CD14-positive monocyte (primary cell): ENCODE data around the gene RGMA. TPM values are rescaled to one million over a fixed set of nuclear protein-coding genes. Genes with fewer than 3 reads are reported as not detected.

Experiments used
- DNase-seq, 3 donors: peaks; one replicate each; pipeline ENCODE4 v3.0.0-alpha.2; 2011 to 2022
- H2AFZ ChIP-seq: 2 replicates; pipeline ENCODE4 v1.6.0; 2012; ENCODE audit warnings: mild to moderate bottlenecking, low read depth, low read length, inconsistent platforms; ENCODE audit not compliant: insufficient read depth, poor library complexity, severe bottlenecking
- H3K27ac ChIP-seq, 2 donors: 1 replicate in 1 of 2; 2 replicates in 1 of 2; pipeline ENCODE4 v1.5.1; 2012 to 2013; ENCODE audit warnings: low read length in 2 of 2, control low read depth in 1 of 2, inconsistent platforms in 1 of 2, low read depth in 1 of 2, mild to moderate bottlenecking in 1 of 2
- H3K27me3 ChIP-seq, 2 donors: one replicate each; pipeline versions ENCODE4 v1.6.0 to v1.6.1; 2011 to 2013; ENCODE audit warnings: low read length in 2 of 2; ENCODE audit not compliant: control insufficient read depth in 2 of 2, insufficient read depth in 2 of 2
- H3K36me3 ChIP-seq, 2 donors: replicated peaks in 1 of 2; 1 replicate in 1 of 2; 2 replicates in 1 of 2; pipeline versions ENCODE4 v1.5.1 to v1.6.1; 2012 to 2013; ENCODE audit warnings: low read length in 2 of 2, control low read depth in 1 of 2, inconsistent platforms in 1 of 2, mild to moderate bottlenecking in 1 of 2; ENCODE audit not compliant: insufficient read depth in 2 of 2, control insufficient read depth in 1 of 2
- H3K4me1 ChIP-seq, 2 donors: 1 replicate in 1 of 2; 2 replicates in 1 of 2; pipeline versions ENCODE4 v1.5.1 to v1.6.1; 2012 to 2013; ENCODE audit warnings: low read length in 2 of 2, control low read depth in 1 of 2, inconsistent platforms in 1 of 2, mild to moderate bottlenecking in 1 of 2, moderate library complexity in 1 of 2; ENCODE audit not compliant: insufficient read depth in 2 of 2, control insufficient read depth in 1 of 2
- H3K4me2 ChIP-seq: replicated peaks from 2 replicates; pipeline ENCODE3; 2012; ENCODE audit warnings: low read length, moderate library complexity, mild to moderate bottlenecking; ENCODE audit not compliant: poor library complexity, severe bottlenecking; ENCODE audit errors: extremely low read depth
- H3K4me3 ChIP-seq, 3 experiments: fragments of 200-600 bp in 1 of 3; sonication (generic) in 1 of 3; replicated peaks in 1 of 3; 1 replicate in 2 of 3; 2 replicates in 1 of 3; pipeline ENCODE4 v1.5.1; 2011 to 2013; ENCODE audit warnings: low read length in 3 of 3, mild to moderate bottlenecking in 3 of 3, control low read depth in 2 of 3, low read depth in 2 of 3, inconsistent platforms in 1 of 3, moderate library complexity in 1 of 3
- H3K79me2 ChIP-seq: 2 replicates; pipeline ENCODE4 v1.6.0; 2012; ENCODE audit warnings: mild to moderate bottlenecking, control low read depth, inconsistent platforms, low read length, moderate library complexity; ENCODE audit not compliant: insufficient read depth
- H3K9ac ChIP-seq: 2 replicates; pipeline ENCODE4 v1.6.0; 2017; ENCODE audit warnings: low read length, mild to moderate bottlenecking; ENCODE audit not compliant: insufficient read depth, poor library complexity, severe bottlenecking
- H3K9me3 ChIP-seq, 2 donors: replicated peaks in 1 of 2; 1 replicate in 1 of 2; 2 replicates in 1 of 2; pipeline versions ENCODE4 v1.5.1 to v1.6.1; 2012 to 2013; ENCODE audit warnings: low read length in 2 of 2, control low read depth in 1 of 2; ENCODE audit not compliant: control insufficient read depth in 1 of 2, insufficient read depth in 1 of 2
- H4K20me1 ChIP-seq: 2 replicates; pipeline ENCODE4 v1.6.0; 2012; ENCODE audit warnings: mild to moderate bottlenecking, low read length, control low read depth, moderate library complexity; ENCODE audit not compliant: insufficient read depth
- H3K27ac Mint-ChIP-seq, 7 donors: one replicate each; pipeline ENCODE4 v1.8.0; 2020; ENCODE audit warnings: mild to moderate bottlenecking in 7 of 7, mixed read lengths in 7 of 7, moderate library complexity in 6 of 7, inconsistent platforms in 2 of 7
- H3K27me3 Mint-ChIP-seq, 3 donors: one replicate each; pipeline ENCODE4 v1.8.0; 2021 to 2022; ENCODE audit warnings: low read depth in 3 of 3, mild to moderate bottlenecking in 3 of 3, mixed read lengths in 3 of 3, moderate library complexity in 3 of 3, inconsistent platforms in 1 of 3
- H3K36me3 Mint-ChIP-seq, 2 donors: one replicate each; pipeline ENCODE4 v1.8.0; 2020; ENCODE audit warnings: mixed read lengths in 2 of 2, inconsistent platforms in 1 of 2, mild to moderate bottlenecking in 1 of 2
- H3K4me1 Mint-ChIP-seq: one replicate; pipeline ENCODE4 v1.8.0; 2020; ENCODE audit warnings: mild to moderate bottlenecking, mixed read lengths
- H3K4me3 Mint-ChIP-seq, 2 donors: one replicate each; pipeline ENCODE4 v1.8.0; 2020; ENCODE audit warnings: mild to moderate bottlenecking in 2 of 2, mixed read lengths in 2 of 2, moderate library complexity in 1 of 2
- H3K9me3 Mint-ChIP-seq, 7 donors: one replicate each; pipeline ENCODE4 v1.8.0; 2020 to 2022; ENCODE audit warnings: mixed read lengths in 7 of 7, mild to moderate bottlenecking in 6 of 7, moderate library complexity in 6 of 7, inconsistent platforms in 2 of 7
- CTCF ChIP-seq: fragments of 200-600 bp; IDR thresholded peaks from one replicate; pipeline ENCODE4 v1.8.0; 2022; ENCODE audit warnings: antibody characterized with exemption, mild to moderate bottlenecking
- WGBS: methylation state at CpG from one replicate; pipeline ENCODE4 v1.1.5; 2013; ENCODE audit warnings: missing lambda C conversion rate; ENCODE audit not compliant: insufficient coverage; 5-methylcytosine and 5-hydroxymethylcytosine counted together
- intact Hi-C, 2 donors: fragments of 100-400 bp; cut with micrococcal nuclease; formaldehyde crosslinking; loops; one replicate each; pipeline versions ENCODE4 v1.15.0 to v1.15.1; 2023
- polyA plus RNA-seq, 3 donors: library from polyadenylated mRNA; depleted of rRNA in 1 of 3; unstranded in 2 of 3; stranded (reverse) in 1 of 3; fragments of 300-500 nt in 2 of 3; fragments of >200 nt in 1 of 3; fragmentation: Illumina TruSeq in 2 of 3; gene quantifications; 1 replicate in 2 of 3; 2 replicates in 1 of 3; pipeline ENCODE4 v1.2.3, GENCODE V29; 2012 to 2021

The RGMA gene
- polyA plus RNA-seq, 3 donors, result 0.07 to 0.35 (median 0.08) TPM

- H2AFZ ChIP-seq, result no peak overlapping the region
- intact Hi-C loops, result no loop called here
- Mint-ChIP-seq H3K27ac (peak overlapping the region in 5 of 7 donors; percentile 27 to 81 (median 66)), H3K4me1 (peaks cover 17% of the 10 kb centered on the region), H3K9me3 (no peaks in the 10 kb centered on the region), H3K4me3 (no peak overlapping the region), H3K36me3 (peaks cover 90 to 98% of the 10 kb centered on the region in 2 donors), H3K27me3 (peaks cover 0 to 4% (median 0%) of the 10 kb centered on the region in 3 donors)
- H3K9me3 ChIP-seq, result no peaks in the 10 kb centered on the region
- no peaks in the 10 kb centered on the region for H3K27me3 ChIP-seq
- 83% methylated on average over 1 of the region's 6 CpGs for WGBS
- no peak for DNase-seq
- peaks cover 20% of the 10 kb centered on the region for H4K20me1 ChIP-seq
- peaks cover 13% of the 10 kb centered on the region for H3K79me2 ChIP-seq
- H3K4me2 ChIP-seq, result no peak overlapping the region
- no peak overlapping the region for H3K4me3 ChIP-seq
- H3K36me3 ChIP-seq, result peaks cover 90 to 100% of the 10 kb centered on the region in 2 donors
- peaks cover 0 to 3% of the 10 kb centered on the region in 2 donors for H3K4me1 ChIP-seq
- peak overlapping the region in 1 of 2 donors; percentile 21 for H3K27ac ChIP-seq
- TF ChIP-seq CTCF, result no peak
- H3K9ac ChIP-seq, result no peak overlapping the region
These were observed 71.5 kb downstream of the RGMA start for GRCh38 chr15:93017526-93017925.

- Mint-ChIP-seq H3K4me1 (peaks cover 6% of the 10 kb centered on the region), H3K9me3 (no peaks in the 10 kb centered on the region), H3K27ac (no peak overlapping the region), H3K4me3 (no peak overlapping the region), H3K36me3 (peaks cover 88 to 97% of the 10 kb centered on the region in 2 donors), H3K27me3 (no peaks in the 10 kb centered on the region)
- Histone ChIP-seq H3K9ac (no peak overlapping the region), H3K27ac (no peak overlapping the region), H3K9me3 (no peaks in the 10 kb centered on the region), H3K4me3 (no peak overlapping the region), H4K20me1 (peaks cover 27% of the 10 kb centered on the region), H3K4me1 (no peaks in the 10 kb centered on the region), H3K4me2 (no peak overlapping the region), H3K27me3 (no peaks in the 10 kb centered on the region), H3K79me2 (no peaks in the 10 kb centered on the region), H3K36me3 (peaks cover 94 to 100% of the 10 kb centered on the region in 2 donors), H2AFZ (no peak overlapping the region)
- DNase-seq, result no peak
- no CpG with 5 or more reads among the region's 1 CpG for WGBS
- no peak for TF ChIP-seq CTCF
- intact Hi-C loops, result no loop called here
These were observed 76.2 kb downstream of the RGMA start for GRCh38 chr15:93012786-93013185.
